KMS-11 (cell line): ENCODE measurements around the gene TMEM267.

Experiments
- H2AFZ ChIP-seq: fragments of 200-600 bp; sonication (generic); 2 replicates; pipeline ENCODE4 v1.6.1; 2016; ENCODE audit warnings: antibody characterized with exemption, mixed run types, low read depth
- H3K27ac ChIP-seq: fragments of 200-600 bp; sonication (generic); 2 replicates; pipeline ENCODE4 v1.6.1; 2016; ENCODE audit warnings: mild to moderate bottlenecking, mixed run types
- H3K27me3 ChIP-seq: fragments of 200-600 bp; sonication (generic); 2 replicates; pipeline ENCODE4 v1.6.1; 2017; ENCODE audit warnings: mild to moderate bottlenecking, low read depth, mixed run types, moderate library complexity; ENCODE audit not compliant: insufficient read depth
- H3K36me3 ChIP-seq: fragments of 200-600 bp; sonication (generic); 2 replicates; pipeline ENCODE4 v1.6.1; 2017; ENCODE audit warnings: mild to moderate bottlenecking, mixed run types; ENCODE audit not compliant: insufficient read depth
- H3K4me1 ChIP-seq: fragments of 200-600 bp; sonication (generic); 2 replicates; pipeline ENCODE4 v1.6.1; 2016; ENCODE audit warnings: mild to moderate bottlenecking, low read depth, mixed run types; ENCODE audit not compliant: poor library complexity, severe bottlenecking
- H3K4me2 ChIP-seq: fragments of 200-600 bp; sonication (generic); 2 replicates; pipeline ENCODE4 v1.7.0; 2016; ENCODE audit warnings: mild to moderate bottlenecking, mixed run types
- H3K4me3 ChIP-seq: fragments of 200-600 bp; sonication (generic); IDR thresholded peaks from 2 replicates; pipeline ENCODE4 v1.6.1; 2017; ENCODE audit warnings: low read depth, low read length, mixed read lengths; ENCODE audit not compliant: insufficient read depth
- H3K79me2 ChIP-seq: fragments of 200-600 bp; sonication (generic); 2 replicates; pipeline ENCODE4 v1.6.1; 2016; ENCODE audit warnings: low read depth, mixed run types; ENCODE audit not compliant: insufficient read depth
- H3K9ac ChIP-seq: fragments of 200-600 bp; sonication (generic); 2 replicates; pipeline ENCODE4 v1.6.1; 2016; ENCODE audit warnings: mild to moderate bottlenecking, mixed run types
- H4K20me1 ChIP-seq: fragments of 200-600 bp; sonication (generic); 2 replicates; pipeline ENCODE4 v1.6.1; 2016; ENCODE audit warnings: mild to moderate bottlenecking, mixed run types; ENCODE audit not compliant: insufficient read depth
- TF ChIP-seq, protein P1 (sequence below): fragments of 200-600 bp; sonication (generic); conservative IDR thresholded peaks from 2 replicates; pipeline ENCODE4 v1.6.1; 2017; ENCODE audit warnings: low read depth, mild to moderate bottlenecking, antibody characterized with exemption, low read length, moderate library complexity, mixed read lengths

TMEM267 gene

DNA sequence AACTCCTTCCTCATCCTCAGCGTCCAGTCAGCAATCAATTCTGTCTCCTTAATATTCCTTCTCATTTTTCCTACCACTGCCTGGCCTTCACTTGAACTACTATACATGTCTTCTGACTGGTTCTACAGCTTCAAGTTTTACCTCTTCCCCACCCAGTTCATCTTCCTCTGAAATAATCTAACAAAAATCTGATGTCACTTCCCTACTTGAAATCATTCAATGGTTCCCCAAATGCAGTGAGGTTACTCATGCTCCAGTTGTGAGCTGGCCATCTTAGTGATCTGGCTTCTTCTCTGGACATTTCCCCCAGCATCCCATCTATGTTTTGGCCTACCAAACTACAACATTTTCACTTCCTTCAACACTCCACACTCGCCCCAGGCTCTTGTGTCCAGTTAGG, 14.9 kb upstream of the TMEM267 start:
- Histone ChIP-seq H3K4me2 (no peak overlapping the region), H3K9ac (no peak overlapping the region), H3K4me3 (no peak overlapping the region), H3K79me2 (no peaks in the 10 kb centered on the region), H3K27me3 (no peaks in the 10 kb centered on the region), H4K20me1 (no peaks in the 10 kb centered on the region), H3K27ac (no peak overlapping the region), H2AFZ (no peak overlapping the region), H3K36me3 (no peaks in the 10 kb centered on the region), H3K4me1 (no peaks in the 10 kb centered on the region)
- TF ChIP-seq, protein P1, sequence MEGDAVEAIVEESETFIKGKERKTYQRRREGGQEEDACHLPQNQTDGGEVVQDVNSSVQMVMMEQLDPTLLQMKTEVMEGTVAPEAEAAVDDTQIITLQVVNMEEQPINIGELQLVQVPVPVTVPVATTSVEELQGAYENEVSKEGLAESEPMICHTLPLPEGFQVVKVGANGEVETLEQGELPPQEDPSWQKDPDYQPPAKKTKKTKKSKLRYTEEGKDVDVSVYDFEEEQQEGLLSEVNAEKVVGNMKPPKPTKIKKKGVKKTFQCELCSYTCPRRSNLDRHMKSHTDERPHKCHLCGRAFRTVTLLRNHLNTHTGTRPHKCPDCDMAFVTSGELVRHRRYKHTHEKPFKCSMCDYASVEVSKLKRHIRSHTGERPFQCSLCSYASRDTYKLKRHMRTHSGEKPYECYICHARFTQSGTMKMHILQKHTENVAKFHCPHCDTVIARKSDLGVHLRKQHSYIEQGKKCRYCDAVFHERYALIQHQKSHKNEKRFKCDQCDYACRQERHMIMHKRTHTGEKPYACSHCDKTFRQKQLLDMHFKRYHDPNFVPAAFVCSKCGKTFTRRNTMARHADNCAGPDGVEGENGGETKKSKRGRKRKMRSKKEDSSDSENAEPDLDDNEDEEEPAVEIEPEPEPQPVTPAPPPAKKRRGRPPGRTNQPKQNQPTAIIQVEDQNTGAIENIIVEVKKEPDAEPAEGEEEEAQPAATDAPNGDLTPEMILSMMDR: no peak

DNA sequence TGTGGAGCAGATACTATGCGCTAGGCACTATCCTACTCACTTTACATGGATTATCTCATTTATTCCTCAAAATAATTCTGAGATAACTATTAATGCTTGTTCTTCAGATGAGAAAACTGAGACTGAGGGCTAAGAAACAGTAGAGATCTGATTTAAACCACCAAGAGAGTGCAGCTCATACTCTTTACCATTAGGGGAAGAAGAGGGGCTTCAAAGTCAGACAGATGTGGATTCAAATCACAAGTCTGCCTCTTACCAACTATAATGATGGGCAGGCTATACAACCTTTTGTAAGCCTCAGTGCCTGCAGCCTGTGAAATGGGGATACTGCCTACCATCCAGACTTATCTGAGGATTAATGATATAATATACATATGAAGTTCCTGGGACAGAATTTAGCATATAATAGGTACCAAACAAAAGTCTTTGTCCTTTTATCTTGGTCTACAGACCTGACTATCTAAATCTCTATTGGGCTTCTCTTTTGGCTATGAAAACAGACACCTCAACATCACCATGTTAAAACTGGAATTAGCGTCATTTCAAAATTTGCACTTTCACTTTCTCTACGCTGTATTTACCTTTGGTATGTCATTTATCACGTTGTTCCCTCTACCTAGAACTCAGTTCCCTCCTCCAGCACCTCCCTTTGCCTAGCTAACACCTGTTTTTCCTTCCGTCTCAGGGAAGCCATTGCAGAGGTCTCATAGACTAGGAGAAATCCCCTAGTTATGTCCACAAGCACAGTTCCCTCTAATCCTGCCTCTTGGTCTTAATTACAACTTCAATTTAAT, 13.8 kb upstream of the TMEM267 start:
- Histone ChIP-seq H2AFZ (no peak overlapping the region), H4K20me1 (no peaks in the 10 kb centered on the region), H3K4me3 (no peak overlapping the region), H3K4me2 (no peak overlapping the region), H3K79me2 (no peaks in the 10 kb centered on the region), H3K36me3 (no peaks in the 10 kb centered on the region), H3K4me1 (no peaks in the 10 kb centered on the region), H3K9ac (no peak overlapping the region), H3K27me3 (no peaks in the 10 kb centered on the region), H3K27ac (no peak overlapping the region)
- TF ChIP-seq, protein P1: no peak

DNA sequence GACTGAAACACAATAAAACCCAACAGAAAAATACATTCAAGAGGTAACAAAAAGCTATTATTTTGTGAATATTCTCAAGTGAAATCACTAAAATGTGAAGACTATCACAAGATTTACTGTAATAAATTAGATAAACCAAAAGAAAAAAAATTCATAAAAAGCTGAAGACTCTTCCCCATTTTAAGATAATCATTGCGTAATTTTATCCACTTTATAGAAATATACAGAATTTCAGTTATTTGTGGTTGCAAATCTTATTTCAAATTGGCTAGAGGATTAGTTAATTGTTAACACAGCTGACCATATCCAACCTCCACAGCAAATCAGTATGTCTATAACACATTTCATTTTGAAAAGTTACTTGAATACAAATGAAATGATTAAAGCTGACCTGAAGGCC, 7.7 kb upstream of the TMEM267 start:
- Histone ChIP-seq H3K9ac (no peak overlapping the region), H3K36me3 (no peaks in the 10 kb centered on the region), H3K27me3 (no peaks in the 10 kb centered on the region), H4K20me1 (no peaks in the 10 kb centered on the region), H3K27ac (no peak overlapping the region), H3K4me2 (no peak overlapping the region), H3K4me1 (no peaks in the 10 kb centered on the region), H2AFZ (no peak overlapping the region), H3K4me3 (no peak overlapping the region), H3K79me2 (no peaks in the 10 kb centered on the region)
- TF ChIP-seq, protein P1: no peak

DNA sequence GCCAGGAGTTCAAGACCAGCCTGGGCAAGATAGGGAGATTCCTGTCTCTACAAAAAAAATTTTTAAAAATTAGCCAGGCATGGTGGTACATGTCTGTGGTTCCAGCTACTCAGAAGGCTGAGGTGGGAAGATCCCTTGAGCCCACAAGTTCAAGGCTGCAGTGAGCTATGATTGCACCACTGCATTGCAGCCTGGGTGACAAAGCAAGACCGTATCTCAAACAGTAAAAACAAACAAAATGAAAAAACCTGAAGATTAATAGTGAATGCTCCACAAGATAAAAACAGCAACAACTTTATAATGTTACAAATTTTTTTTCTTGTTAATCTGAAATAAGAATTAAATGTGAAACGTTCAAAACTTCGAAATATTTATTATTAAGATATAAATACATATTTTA, 2.7 kb upstream of the TMEM267 start:
- TF ChIP-seq, protein P1: no peak

More for the DNA sequence above, 2.7 kb upstream of the TMEM267 start:
- Histone ChIP-seq H4K20me1 (no peaks in the 10 kb centered on the region), H3K79me2 (peaks cover 16% of the 10 kb centered on the region; the same call in 1 of the 2 replicates), H3K36me3 (no peaks in the 10 kb centered on the region), H3K27me3 (no peaks in the 10 kb centered on the region), H3K27ac (no peak overlapping the region), H3K4me3 (no peak overlapping the region), H3K4me1 (peaks cover 27% of the 10 kb centered on the region), H2AFZ (no peak overlapping the region), H3K9ac (no peak overlapping the region), H3K4me2 (no peak overlapping the region)
